EH (cell line): Measurements from ENCODE around the gene ABCC9.

Experiments used
- DNase-seq: peaks from one replicate; pipeline ENCODE4 v3.0.0-alpha.2; 2015; ENCODE audit warnings: low read depth

Gene ABCC9

GRCh38 chr12:21773806-21774205 lies 167.4 kb downstream of the ABCC9 start:
- peak; percentile 29 for DNase-seq

- peak; percentile 48 for DNase-seq
These were observed 167.9 kb downstream of the ABCC9 start for GRCh38 chr12:21773263-21773741.

- DNase-seq: peak; percentile 74
These were observed 169.9 kb downstream of the ABCC9 start for GRCh38 chr12:21771311-21771710.

GRCh38 chr12:21769307-21769706 lies 171.9 kb downstream of the ABCC9 start:
- peak; percentile 52 for DNase-seq

- DNase-seq: no peak
These were observed 174.8 kb downstream of the ABCC9 start for GRCh38 chr12:21766403-21766802.

- no peak for DNase-seq
These were observed 176.3 kb downstream of the ABCC9 start for GRCh38 chr12:21764950-21765349.

- no peak for DNase-seq
These were observed 177.2 kb downstream of the ABCC9 start for GRCh38 chr12:21764065-21764464.

GRCh38 chr12:21763531-21763930 lies 177.7 kb downstream of the ABCC9 start:
- no peak for DNase-seq

- no peak for DNase-seq
These were observed 181.5 kb downstream of the ABCC9 start for GRCh38 chr12:21759737-21760136.

- DNase-seq: no peak
These were observed 183.5 kb downstream of the ABCC9 start for GRCh38 chr12:21757735-21758134.

GRCh38 chr12:21756699-21757098 lies 184.5 kb downstream of the ABCC9 start:
- DNase-seq: no peak

GRCh38 chr12:21751517-21751916 lies 189.7 kb downstream of the ABCC9 start:
- DNase-seq: peak; percentile 91
